ENCODE data around the gene PCDH9. TPM values are rescaled to one million over a fixed set of nuclear protein-coding genes. Genes with fewer than 3 reads are reported as not detected.

Gene PCDH9
- total and polyA plus RNA-seq, 7 experiments from 2014 or later: 0.08 to 1.3 (median 0.21) TPM

DNA sequence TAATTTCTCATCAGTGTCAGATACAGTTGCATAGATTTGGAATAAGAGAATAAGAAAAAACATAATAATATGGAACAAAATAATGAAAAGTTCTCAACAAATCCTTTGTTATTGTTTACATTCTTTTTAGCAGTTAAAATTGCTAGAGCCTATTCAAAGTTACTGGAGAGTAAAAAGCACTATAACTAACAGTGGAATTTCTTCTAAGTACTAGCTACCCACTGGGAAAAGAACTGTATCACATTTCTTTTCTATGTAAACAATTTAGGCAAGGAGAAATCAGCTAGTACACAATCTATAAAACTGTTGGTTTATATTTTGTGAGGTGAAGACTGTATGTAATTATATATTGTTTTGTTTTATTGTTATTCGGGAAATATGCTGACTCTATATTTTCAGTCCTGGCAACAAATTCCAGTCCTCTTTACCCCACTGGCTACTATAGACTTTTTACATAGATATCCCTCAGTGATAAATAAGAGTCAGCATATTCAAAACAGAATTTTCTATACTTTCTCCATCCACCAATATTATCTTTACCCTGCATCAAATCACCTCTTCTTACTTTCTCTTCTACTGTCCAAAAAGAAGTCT lies 222.0 kb downstream of the PCDH9 start:
- CTCF ChIA-PET: no interaction called here
- intact Hi-C loops (cut with micrococcal nuclease): no loop called here
- Mint-ChIP-seq H3K4me1 (no peaks in the 10 kb centered on the region), H3K36me3 (no peaks in the 10 kb centered on the region), H3K27ac (no peak overlapping the region), H3K4me3 (no peak overlapping the region), H3K27me3 (no peaks in the 10 kb centered on the region), H3K9me3 (peaks cover 0 to 2% (median 0%) of the 10 kb centered on the region in 11 donors)
- no peak overlapping the region for H3K4me3 ChIP-seq (ENCODE audit: low read length)
- H3K27me3 ChIP-seq (ENCODE audit: control insufficient read depth in 2 of 2, insufficient read depth in 2 of 2, low read length in 2 of 2): no peaks in the 10 kb centered on the region
- POLR2A ChIA-PET: no interaction called here
- no peaks in the 10 kb centered on the region for H3K9me3 ChIP-seq (ENCODE audit: control insufficient read depth in 2 of 3, low read length in 3 of 3)
- no peak overlapping the region for H3K27ac ChIP-seq (ENCODE audit: low read depth, low read length)
- H3K36me3 ChIP-seq (ENCODE audit: control insufficient read depth in 2 of 3, insufficient read depth in 3 of 3, low read length in 3 of 3): no peaks in the 10 kb centered on the region
- ATAC-seq (no peak), DNase-seq (no peak)
- no peaks in the 10 kb centered on the region for H3K4me1 ChIP-seq (ENCODE audit: control insufficient read depth in 2 of 2, insufficient read depth in 2 of 2, low read length in 2 of 2)

DNA sequence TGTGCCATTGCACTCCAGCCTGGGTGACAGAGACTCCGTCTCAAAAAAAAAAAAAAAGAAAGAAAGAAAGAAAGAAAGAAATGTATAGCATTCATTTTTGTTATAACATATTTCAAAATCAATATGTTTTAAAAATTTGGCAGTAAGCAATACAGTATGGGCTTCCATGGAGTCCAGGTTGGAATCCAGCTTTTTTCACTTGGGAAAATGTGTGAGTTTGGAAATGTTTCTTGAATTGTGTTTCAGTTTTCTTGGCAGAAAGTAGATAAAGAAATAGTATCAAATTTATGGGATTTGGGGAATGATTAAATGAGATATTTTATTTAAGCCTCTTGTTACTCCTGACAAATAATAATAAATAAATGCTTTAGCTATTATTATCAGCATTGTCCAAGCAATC lies 225.6 kb downstream of the PCDH9 start:
- Histone ChIP-seq H3K27ac (ENCODE audit: low read depth, low read length) (no peak overlapping the region), H3K36me3 (ENCODE audit: control insufficient read depth in 2 of 3, insufficient read depth in 3 of 3, low read length in 3 of 3) (no peaks in the 10 kb centered on the region), H3K9me3 (ENCODE audit: control insufficient read depth in 2 of 3, low read length in 3 of 3) (no peaks in the 10 kb centered on the region), H3K27me3 (ENCODE audit: control insufficient read depth in 2 of 2, insufficient read depth in 2 of 2, low read length in 2 of 2) (no peaks in the 10 kb centered on the region), H3K4me1 (ENCODE audit: control insufficient read depth in 2 of 2, insufficient read depth in 2 of 2, low read length in 2 of 2) (no peaks in the 10 kb centered on the region), H3K4me3 (ENCODE audit: low read length) (no peak overlapping the region)
- DNase-seq (no peak), ATAC-seq (no peak)
- H3K4me1 Mint-ChIP-seq: no peaks in the 10 kb centered on the region
- ChIA-PET CTCF (no interaction called here), POLR2A (no interaction called here)
- H3K36me3 Mint-ChIP-seq: no peaks in the 10 kb centered on the region
- intact Hi-C loops (cut with micrococcal nuclease): no loop called here
- peaks cover 0 to 2% (median 0%) of the 10 kb centered on the region in 11 donors for H3K9me3 Mint-ChIP-seq
- H3K4me3 Mint-ChIP-seq: no peak overlapping the region
- no peak overlapping the region for H3K27ac Mint-ChIP-seq
- no peaks in the 10 kb centered on the region for H3K27me3 Mint-ChIP-seq

DNA sequence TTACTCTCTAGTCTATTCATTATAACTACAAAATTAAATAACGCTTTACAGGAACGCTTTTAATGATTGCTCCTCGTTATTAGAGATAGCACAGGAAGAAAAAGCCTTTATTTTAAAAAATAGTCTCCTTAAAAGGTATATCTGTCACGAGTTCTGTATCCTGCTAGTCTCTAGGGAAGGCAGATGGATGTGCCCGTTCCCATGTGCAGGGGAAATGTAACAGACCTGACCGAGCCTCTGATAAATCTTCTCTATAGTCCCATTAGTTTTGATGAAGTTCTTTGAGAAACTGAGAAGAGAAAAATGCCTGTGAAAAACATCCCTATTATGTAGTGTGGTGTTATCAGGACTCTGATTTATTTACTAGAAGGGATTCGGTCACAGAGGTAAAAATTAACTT lies 226.4 kb downstream of the PCDH9 start:
- intact Hi-C loops (cut with micrococcal nuclease): no loop called here
- H3K27me3 Mint-ChIP-seq: no peaks in the 10 kb centered on the region

DNA sequence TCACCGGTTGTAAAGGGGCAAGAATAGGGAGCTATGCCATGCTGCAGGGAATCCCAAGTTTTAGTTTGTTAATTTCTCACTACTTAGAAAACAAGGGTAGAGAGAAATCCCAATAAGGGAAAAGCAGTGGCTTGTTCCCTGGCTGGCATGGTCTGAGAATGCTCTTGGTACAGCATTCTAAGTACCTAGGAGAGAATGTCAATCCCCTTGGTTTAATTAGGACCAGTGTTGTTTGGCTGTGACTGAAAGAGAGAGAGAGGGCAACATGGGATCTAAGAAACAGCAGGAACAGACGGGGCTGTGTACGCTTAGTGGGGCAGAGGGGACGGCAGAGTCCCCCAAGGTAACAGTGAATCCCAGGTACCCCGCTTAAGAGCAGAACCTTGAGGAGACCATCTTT lies 228.8 kb downstream of the PCDH9 start:
- H3K4me1 ChIP-seq (ENCODE audit: control insufficient read depth in 2 of 2, insufficient read depth in 2 of 2, low read length in 2 of 2): no peaks in the 10 kb centered on the region
- Mint-ChIP-seq H3K4me3 (no peak overlapping the region), H3K27ac (no peak overlapping the region), H3K36me3 (no peaks in the 10 kb centered on the region), H3K27me3 (no peaks in the 10 kb centered on the region), H3K4me1 (no peaks in the 10 kb centered on the region), H3K9me3 (peaks cover 0 to 8% (median 2%) of the 10 kb centered on the region in 11 donors)
- no peaks in the 10 kb centered on the region for H3K27me3 ChIP-seq (ENCODE audit: control insufficient read depth in 2 of 2, insufficient read depth in 2 of 2, low read length in 2 of 2)
- no peak overlapping the region for H3K27ac ChIP-seq (ENCODE audit: low read depth, low read length)
- no peak for DNase-seq
- intact Hi-C loops (cut with micrococcal nuclease): no loop called here
- ChIA-PET POLR2A (no interaction called here), CTCF (no interaction called here)
- no peaks in the 10 kb centered on the region for H3K36me3 ChIP-seq (ENCODE audit: control insufficient read depth in 2 of 3, insufficient read depth in 3 of 3, low read length in 3 of 3)
- no peak overlapping the region for H3K4me3 ChIP-seq (ENCODE audit: low read length)
- ATAC-seq: no peak
- no peaks in the 10 kb centered on the region for H3K9me3 ChIP-seq (ENCODE audit: control insufficient read depth in 2 of 3, low read length in 3 of 3)

More for the DNA sequence above, 226.4 kb downstream of the PCDH9 start:
- Histone ChIP-seq H3K36me3 (ENCODE audit: control insufficient read depth in 2 of 3, insufficient read depth in 3 of 3, low read length in 3 of 3) (no peaks in the 10 kb centered on the region), H3K4me1 (ENCODE audit: control insufficient read depth in 2 of 2, insufficient read depth in 2 of 2, low read length in 2 of 2) (no peaks in the 10 kb centered on the region), H3K27ac (ENCODE audit: low read depth, low read length) (no peak overlapping the region), H3K4me3 (ENCODE audit: low read length) (no peak overlapping the region), H3K9me3 (ENCODE audit: control insufficient read depth in 2 of 3, low read length in 3 of 3) (no peaks in the 10 kb centered on the region), H3K27me3 (ENCODE audit: control insufficient read depth in 2 of 2, insufficient read depth in 2 of 2, low read length in 2 of 2) (no peaks in the 10 kb centered on the region)
- no peak for ATAC-seq
- Mint-ChIP-seq H3K36me3 (no peaks in the 10 kb centered on the region), H3K9me3 (peaks cover 0 to 5% (median 1%) of the 10 kb centered on the region in 11 donors), H3K27ac (no peak overlapping the region), H3K4me1 (no peaks in the 10 kb centered on the region), H3K4me3 (no peak overlapping the region)
- POLR2A ChIA-PET: no interaction called here
- CTCF ChIA-PET: no interaction called here
- DNase-seq: no peak

DNA sequence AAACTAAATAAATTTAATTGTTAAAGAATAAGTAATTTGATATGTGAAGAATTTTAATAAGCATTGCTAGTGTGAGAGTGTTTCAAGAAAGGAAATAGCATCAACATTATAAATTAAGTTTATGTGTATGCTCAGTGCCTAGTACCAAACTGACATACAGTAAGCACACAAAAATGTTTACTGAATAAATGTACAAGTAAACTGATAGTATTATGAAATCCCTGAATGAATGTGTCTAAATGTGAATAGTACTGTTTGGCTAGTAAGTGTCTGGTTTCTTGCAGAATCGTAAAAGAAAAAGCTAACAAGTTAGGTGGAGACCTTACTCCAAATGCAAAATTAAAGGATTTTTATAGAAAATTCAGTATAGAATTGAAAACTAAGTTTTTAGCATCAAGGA lies 233.6 kb downstream of the PCDH9 start:
- no peak for ATAC-seq
- intact Hi-C loops (cut with micrococcal nuclease): no loop called here
- H3K4me1 Mint-ChIP-seq: peaks cover 0 to 9% (median 4%) of the 10 kb centered on the region in 7 donors
- POLR2A ChIA-PET: no interaction called here
- no peaks in the 10 kb centered on the region for H3K9me3 ChIP-seq (ENCODE audit: control insufficient read depth in 2 of 3, low read length in 3 of 3)
- no peaks in the 10 kb centered on the region for H3K36me3 Mint-ChIP-seq
- no peak overlapping the region for H3K27ac ChIP-seq (ENCODE audit: low read depth, low read length)
- no peaks in the 10 kb centered on the region for H3K27me3 Mint-ChIP-seq
- no peak overlapping the region for H3K4me3 ChIP-seq (ENCODE audit: low read length)
- no peak overlapping the region for H3K4me3 Mint-ChIP-seq
- H3K36me3 ChIP-seq (ENCODE audit: control insufficient read depth in 2 of 3, insufficient read depth in 3 of 3, low read length in 3 of 3): no peaks in the 10 kb centered on the region
- peaks cover 0 to 8% (median 2%) of the 10 kb centered on the region in 11 donors for H3K9me3 Mint-ChIP-seq
- H3K27ac Mint-ChIP-seq: no peak overlapping the region
- no peaks in the 10 kb centered on the region for H3K4me1 ChIP-seq (ENCODE audit: control insufficient read depth in 2 of 2, insufficient read depth in 2 of 2, low read length in 2 of 2)
- CTCF ChIA-PET: no interaction called here
- DNase-seq: no peak
- H3K27me3 ChIP-seq (ENCODE audit: control insufficient read depth in 2 of 2, insufficient read depth in 2 of 2, low read length in 2 of 2): no peaks in the 10 kb centered on the region

DNA sequence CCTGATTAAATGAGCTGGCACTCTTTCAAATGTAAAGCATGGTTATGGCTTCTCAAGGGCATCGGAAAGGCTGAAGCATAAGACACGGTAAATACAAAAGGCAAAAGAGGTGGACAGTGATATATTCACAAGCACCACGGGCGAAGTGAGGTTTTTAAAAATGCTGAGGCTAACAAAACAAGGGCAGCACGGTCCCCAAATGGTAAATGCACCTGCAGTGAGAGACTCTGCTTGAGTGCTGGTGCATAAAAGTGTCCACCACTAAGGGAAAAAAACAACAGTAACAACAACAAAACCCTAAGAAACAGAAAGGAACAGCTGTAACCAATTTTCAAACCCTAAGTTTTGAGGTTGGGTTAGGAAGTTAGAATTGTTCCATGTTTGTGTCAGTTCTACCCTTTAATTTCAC lies 234.9 kb downstream of the PCDH9 start:
- no peak for ATAC-seq
- Mint-ChIP-seq H3K27me3 (no peaks in the 10 kb centered on the region), H3K4me3 (peak overlapping the region in 1 of 10 donors; percentile 1), H3K36me3 (no peaks in the 10 kb centered on the region), H3K27ac (no peak overlapping the region), H3K4me1 (peaks cover 0 to 9% (median 4%) of the 10 kb centered on the region in 7 donors), H3K9me3 (peaks cover 0 to 8% (median 2%) of the 10 kb centered on the region in 11 donors)
- no peaks in the 10 kb centered on the region for H3K4me1 ChIP-seq (ENCODE audit: control insufficient read depth in 2 of 2, insufficient read depth in 2 of 2, low read length in 2 of 2)
- intact Hi-C loops (cut with micrococcal nuclease): no loop called here
- ChIA-PET POLR2A (no interaction called here), CTCF (no interaction called here)
- no peak for DNase-seq
- H3K27me3 ChIP-seq (ENCODE audit: control insufficient read depth in 2 of 2, insufficient read depth in 2 of 2, low read length in 2 of 2): no peaks in the 10 kb centered on the region
- no peak overlapping the region for H3K27ac ChIP-seq (ENCODE audit: low read depth, low read length)
- no peaks in the 10 kb centered on the region for H3K36me3 ChIP-seq (ENCODE audit: control insufficient read depth in 2 of 3, insufficient read depth in 3 of 3, low read length in 3 of 3)
- H3K4me3 ChIP-seq (ENCODE audit: low read length): no peak overlapping the region
- H3K9me3 ChIP-seq (ENCODE audit: control insufficient read depth in 2 of 3, low read length in 3 of 3): no peaks in the 10 kb centered on the region

DNA sequence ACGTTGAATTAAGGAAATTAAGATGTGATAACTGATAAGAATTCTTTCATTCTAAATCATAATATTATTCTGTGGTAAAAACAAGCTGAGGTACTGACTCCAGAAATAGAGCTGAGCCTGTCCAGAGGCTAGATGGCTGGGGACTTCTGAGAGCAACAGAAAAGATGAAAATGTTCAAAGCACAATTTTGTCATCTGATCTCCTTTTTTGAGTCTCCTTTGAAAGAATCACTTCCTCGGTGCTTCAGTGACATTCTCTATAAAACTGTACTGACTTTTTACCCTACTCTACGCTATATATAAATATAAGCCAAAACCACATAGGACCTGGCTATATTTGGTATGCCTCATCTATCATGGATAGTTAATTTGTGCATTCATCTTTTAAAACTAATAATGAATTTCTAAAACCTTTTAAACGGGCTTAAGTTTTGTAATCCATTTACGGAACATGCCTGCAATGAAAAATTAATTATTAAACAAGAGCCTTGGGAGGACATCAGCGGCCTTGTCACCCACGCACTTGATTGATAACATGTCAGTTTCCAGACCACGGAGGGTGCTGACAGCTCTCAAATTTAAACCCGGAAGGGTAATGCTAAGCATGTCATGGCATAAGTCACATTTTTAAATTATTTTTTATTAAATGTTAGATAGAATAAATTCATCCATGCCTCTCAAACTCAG lies 235.5 kb downstream of the PCDH9 start:
- POLR2A ChIA-PET: no interaction called here
- H3K36me3 Mint-ChIP-seq: no peaks in the 10 kb centered on the region
- CTCF ChIA-PET: no interaction called here
- Histone ChIP-seq H3K4me3 (ENCODE audit: low read length) (no peak overlapping the region), H3K27me3 (ENCODE audit: control insufficient read depth in 2 of 2, insufficient read depth in 2 of 2, low read length in 2 of 2) (no peaks in the 10 kb centered on the region), H3K36me3 (ENCODE audit: control insufficient read depth in 2 of 3, insufficient read depth in 3 of 3, low read length in 3 of 3) (no peaks in the 10 kb centered on the region), H3K27ac (ENCODE audit: low read depth, low read length) (no peak overlapping the region), H3K4me1 (ENCODE audit: control insufficient read depth in 2 of 2, insufficient read depth in 2 of 2, low read length in 2 of 2) (no peaks in the 10 kb centered on the region), H3K9me3 (ENCODE audit: control insufficient read depth in 2 of 3, low read length in 3 of 3) (no peaks in the 10 kb centered on the region)
- peak overlapping the region in 4 of 10 donors; percentile 0 to 23 (median 14) for H3K4me3 Mint-ChIP-seq
- intact Hi-C loops (cut with micrococcal nuclease): no loop called here
- H3K27ac Mint-ChIP-seq: no peak overlapping the region
- H3K4me1 Mint-ChIP-seq: peaks cover 0 to 9% (median 4%) of the 10 kb centered on the region in 7 donors
- no peak for DNase-seq
- no peaks in the 10 kb centered on the region for H3K27me3 Mint-ChIP-seq
- peaks cover 0 to 8% (median 2%) of the 10 kb centered on the region in 11 donors for H3K9me3 Mint-ChIP-seq
- ATAC-seq: no peak
